Activated CD4-positive, alpha-beta T cell treated with anti-CD3 and anti-CD28 coated beads, Interleukin-2, amount 50 U/mL, for 24 hours (primary cell): ENCODE results near the gene TMEM182.

Source experiments
- DNase-seq, 2 donors: peaks; one replicate each; pipeline ENCODE4 v3.0.0-alpha.2; 2020; ENCODE audit warnings: low read depth in 1 of 2, low spot score in 1 of 2

The TMEM182 gene

GRCh38 chr2:102761763-102762162 is at the start of gene TMEM182:
TSS of gene TMEM182 (plus strand) at chr2:102762031. CDS start at chr2:102762218, 187 bp downstream.
- DNase-seq, result no peak

- no peak for DNase-seq
These were observed 44.4 kb upstream of the TMEM182 start for GRCh38 chr2:102717308-102718018.

GRCh38 chr2:102718387-102719316 is 43.2 kb upstream of the TMEM182 start:
- DNase-seq, result no peak

GRCh38 chr2:102724016-102724490 is 37.8 kb upstream of the TMEM182 start:
- no peak for DNase-seq

GRCh38 chr2:102724553-102724952 is 37.3 kb upstream of the TMEM182 start:
- no peak for DNase-seq

GRCh38 chr2:102726128-102727087 is 35.4 kb upstream of the TMEM182 start:
- no peak for DNase-seq

- no peak for DNase-seq
These were observed 26.3 kb upstream of the TMEM182 start for GRCh38 chr2:102735416-102736109.

- no peak for DNase-seq
These were observed 25.8 kb upstream of the TMEM182 start for GRCh38 chr2:102736110-102736409.

GRCh38 chr2:102736410-102737409 is 25.1 kb upstream of the TMEM182 start:
- peak; percentile 75 to 76 for DNase-seq

GRCh38 chr2:102737431-102737830 is 24.4 kb upstream of the TMEM182 start:
- no peak for DNase-seq

- DNase-seq, result no peak
These were observed 18.6 kb upstream of the TMEM182 start for GRCh38 chr2:102743259-102743658.

GRCh38 chr2:102748107-102748506 is 13.7 kb upstream of the TMEM182 start:
- DNase-seq, result no peak

GRCh38 chr2:102749938-102750337 is 11.9 kb upstream of the TMEM182 start:
- no peak for DNase-seq

GRCh38 chr2:102753563-102754159 is 8.2 kb upstream of the TMEM182 start:
- peak in 1 of 2 donors; percentile 21 for DNase-seq

GRCh38 chr2:102754456-102755145 is 7.2 kb upstream of the TMEM182 start:
- DNase-seq, result no peak

- no peak for DNase-seq
These were observed 6.5 kb upstream of the TMEM182 start for GRCh38 chr2:102755284-102755683.

GRCh38 chr2:102758439-102758838 is 3.4 kb upstream of the TMEM182 start:
- DNase-seq, result no peak

- no peak for DNase-seq
These were observed 2.3 kb downstream of the TMEM182 start for GRCh38 chr2:102764083-102764482.
